Neuronal stem cell (in vitro differentiated cells): ENCODE data around the gene SMC4.

Experiments used
- DNase-seq: peaks from one replicate; pipeline ENCODE4 v3.0.0-alpha.2; 2013; ENCODE audit warnings: low spot score
- H2AFZ ChIP-seq: one replicate; pipeline ENCODE4 v1.6.1; 2013; ENCODE audit warnings: mild to moderate bottlenecking, low read length, inconsistent platforms
- H2AK5ac ChIP-seq: 2 replicates; pipeline ENCODE4 v1.6.1; 2013; ENCODE audit warnings: low read depth, mild to moderate bottlenecking, inconsistent platforms, low read length, moderate library complexity, mixed read lengths
- H2BK120ac ChIP-seq: 2 replicates; pipeline ENCODE4 v1.6.1; 2013; ENCODE audit warnings: low read depth, mild to moderate bottlenecking, inconsistent platforms, low read length, moderate library complexity, mixed read lengths
- H2BK12ac ChIP-seq: one replicate; pipeline ENCODE4 v1.6.1; 2013; ENCODE audit warnings: low read length, inconsistent platforms
- H2BK15ac ChIP-seq: 2 replicates; pipeline ENCODE4 v1.6.1; 2013; ENCODE audit warnings: mild to moderate bottlenecking, low read length, inconsistent platforms, mixed read lengths
- H2BK5ac ChIP-seq: one replicate; pipeline ENCODE4 v1.6.1; 2013; ENCODE audit warnings: inconsistent platforms, mild to moderate bottlenecking, low read length, moderate library complexity
- H3K14ac ChIP-seq: one replicate; pipeline ENCODE4 v1.6.1; 2013; ENCODE audit warnings: low read length, inconsistent platforms
- H3K18ac ChIP-seq: 2 replicates; pipeline ENCODE4 v1.6.1; 2013; ENCODE audit warnings: low read length, inconsistent platforms
- H3K23ac ChIP-seq: 2 replicates; pipeline ENCODE4 v1.6.1; 2013; ENCODE audit warnings: low read depth, mild to moderate bottlenecking, mixed read lengths, low read length, inconsistent platforms; ENCODE audit not compliant: poor library complexity
- H3K27ac ChIP-seq: replicated peaks from 3 replicates; pipeline ENCODE4 v1.5.1; 2013; ENCODE audit warnings: low read length, inconsistent platforms
- H3K27me3 ChIP-seq, 3 experiments: 2 replicates each; pipeline ENCODE4 v1.6.1; 2013; ENCODE audit warnings: low read length in 3 of 3, mild to moderate bottlenecking in 2 of 3, inconsistent platforms in 1 of 3, low read depth in 1 of 3, mixed read lengths in 1 of 3, moderate library complexity in 1 of 3; ENCODE audit not compliant: control insufficient read depth in 3 of 3, insufficient read depth in 3 of 3
- H3K36me3 ChIP-seq, 2 donors: replicated peaks in 1 of 2; 2 replicates each; pipeline ENCODE4 v1.6.1; 2013; ENCODE audit warnings: low read length in 2 of 2; ENCODE audit not compliant: control insufficient read depth in 2 of 2, insufficient read depth in 2 of 2
- H3K4ac ChIP-seq: 2 replicates; pipeline ENCODE4 v1.6.1; 2013; ENCODE audit warnings: inconsistent platforms, mild to moderate bottlenecking, low read length, moderate library complexity
- H3K4me1 ChIP-seq, 2 donors: 1 replicate in 1 of 2; 2 replicates in 1 of 2; pipeline ENCODE4 v1.6.1; 2013; ENCODE audit warnings: low read length in 2 of 2, low read depth in 1 of 2; ENCODE audit not compliant: control insufficient read depth in 2 of 2, insufficient read depth in 1 of 2
- H3K4me2 ChIP-seq: one replicate; pipeline ENCODE4 v1.6.1; 2013; ENCODE audit warnings: mild to moderate bottlenecking, low read length, inconsistent platforms; ENCODE audit not compliant: insufficient read depth, poor library complexity, severe bottlenecking
- H3K4me3 ChIP-seq, 2 donors: 2 replicates each; pipeline ENCODE4 v1.5.1; 2013; ENCODE audit warnings: low read length in 2 of 2, mild to moderate bottlenecking in 2 of 2, inconsistent platforms in 1 of 2, moderate library complexity in 1 of 2
- H3K79me1 ChIP-seq: one replicate; pipeline ENCODE4 v1.6.1; 2013; ENCODE audit warnings: low read depth, mild to moderate bottlenecking, inconsistent platforms, low read length, moderate library complexity
- H3K9ac ChIP-seq: one replicate; pipeline ENCODE4 v1.6.1; 2013; ENCODE audit warnings: mild to moderate bottlenecking, low read depth, low read length, inconsistent platforms; ENCODE audit not compliant: poor library complexity
- H3K9me3 ChIP-seq, 2 donors: replicated peaks in 1 of 2; 2 replicates each; pipeline versions ENCODE3 to v1.6.1; 2013; ENCODE audit warnings: low read length in 2 of 2, mild to moderate bottlenecking in 2 of 2, inconsistent platforms in 1 of 2, low read depth in 1 of 2, mixed read lengths in 1 of 2, moderate library complexity in 1 of 2; ENCODE audit not compliant: control insufficient read depth in 2 of 2, insufficient read depth in 1 of 2
- H4K8ac ChIP-seq: one replicate; pipeline ENCODE4 v1.6.1; 2013; ENCODE audit warnings: low read depth, mild to moderate bottlenecking, inconsistent platforms, low read length, moderate library complexity
- H4K91ac ChIP-seq: one replicate; pipeline ENCODE4 v1.6.1; 2013; ENCODE audit warnings: low read length, low read depth, mild to moderate bottlenecking, inconsistent platforms; ENCODE audit not compliant: poor library complexity
- WGBS, 2 donors: extraction: QIAGEN DNeasy Blood & Tissue Kit; methylation state at CpG; one replicate each; pipeline ENCODE4 v1.1.7; 2013; ENCODE audit warnings: missing lambda C conversion rate in 2 of 2, mixed read lengths in 1 of 2; ENCODE audit not compliant: insufficient read length in 2 of 2, insufficient replicate concordance in 1 of 2; ENCODE audit errors: extremely low coverage in 2 of 2; 5-methylcytosine and 5-hydroxymethylcytosine counted together

Gene SMC4

DNA sequence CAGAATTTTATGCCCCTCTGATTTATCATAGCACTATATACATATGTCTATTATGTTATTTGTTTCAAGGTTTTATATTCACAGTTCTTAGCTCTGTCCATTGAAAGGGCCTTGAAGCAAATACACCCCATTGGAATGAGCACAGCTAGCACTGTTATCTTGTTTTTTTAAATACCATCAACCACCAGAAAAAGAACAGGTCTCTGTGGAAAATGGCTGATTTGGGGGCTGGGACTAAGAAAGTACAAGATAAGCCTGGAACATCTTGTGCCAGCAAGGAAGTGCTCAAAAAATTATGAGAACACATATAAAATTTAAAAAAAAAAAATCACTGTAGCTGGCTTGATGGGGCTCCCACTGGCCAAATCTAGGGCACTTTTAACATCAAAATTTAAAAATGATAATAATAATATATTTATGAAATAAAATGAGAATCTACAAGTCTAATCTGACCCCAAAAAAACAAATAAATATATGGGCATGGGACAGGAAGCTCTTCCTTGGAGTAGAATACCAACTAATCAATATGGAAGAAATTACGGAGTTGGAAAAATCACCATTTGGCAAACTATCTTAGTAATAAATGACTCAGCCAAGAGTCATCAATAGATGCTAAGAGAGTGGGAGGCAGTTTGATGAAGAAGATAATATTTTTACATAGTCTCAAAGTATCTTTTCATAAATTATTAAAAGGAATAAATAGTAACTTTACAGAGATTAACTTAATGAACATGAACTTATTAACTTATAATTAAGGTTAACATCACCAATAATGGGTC, 20.9 kb upstream of the SMC4 start:
- H3K79me1 ChIP-seq, result no peaks in the 10 kb centered on the region
- H3K9ac ChIP-seq, result no peak overlapping the region
- no peak overlapping the region for H4K91ac ChIP-seq
- H3K36me3 ChIP-seq, result peaks cover 2 to 59% of the 10 kb centered on the region in 2 donors
- no peak overlapping the region for H3K4ac ChIP-seq
- H2AK5ac ChIP-seq, result no peak overlapping the region
- no peak overlapping the region for H3K14ac ChIP-seq
- H3K27me3 ChIP-seq, result no peaks in the 10 kb centered on the region
- no peak overlapping the region for H3K23ac ChIP-seq
- DNase-seq, result no peak
- no peak overlapping the region for H2BK12ac ChIP-seq
- H3K9me3 ChIP-seq, result peaks cover 0 to 3% of the 10 kb centered on the region in 2 donors
- WGBS, 2 donors, result no CpG with 5 or more reads among the region's 1 CpG
- no peak overlapping the region for H2BK120ac ChIP-seq
- H2BK15ac ChIP-seq, result no peak overlapping the region
- H3K4me3 ChIP-seq, result no peak overlapping the region
- no peak overlapping the region for H3K4me2 ChIP-seq
- H3K27ac ChIP-seq, result no peak overlapping the region
- no peak overlapping the region for H4K8ac ChIP-seq
- no peak overlapping the region for H3K18ac ChIP-seq
- H3K4me1 ChIP-seq, result no peaks in the 10 kb centered on the region
- H2BK5ac ChIP-seq, result no peak overlapping the region
- H2AFZ ChIP-seq, result no peak overlapping the region

- H3K4me3 ChIP-seq, result no peak overlapping the region
- WGBS, 2 donors, result no CpG with 5 or more reads among the region's 4 CpGs
- H3K9me3 ChIP-seq, result no peaks in the 10 kb centered on the region
- H3K14ac ChIP-seq, result no peak overlapping the region
- no peak overlapping the region for H3K27ac ChIP-seq
- H3K18ac ChIP-seq, result no peak overlapping the region
- no peak overlapping the region for H2BK15ac ChIP-seq
- H3K23ac ChIP-seq, result no peak overlapping the region
- no peak overlapping the region for H3K4ac ChIP-seq
- H3K4me1 ChIP-seq, result no peaks in the 10 kb centered on the region
- no peaks in the 10 kb centered on the region for H3K27me3 ChIP-seq
- no peak overlapping the region for H4K8ac ChIP-seq
- no peak overlapping the region for H2AK5ac ChIP-seq
- no peak overlapping the region for H4K91ac ChIP-seq
- no peaks in the 10 kb centered on the region for H3K79me1 ChIP-seq
- no peak for DNase-seq
- H2AFZ ChIP-seq, result no peak overlapping the region
- H2BK5ac ChIP-seq, result no peak overlapping the region
- no peak overlapping the region for H3K9ac ChIP-seq
- H2BK12ac ChIP-seq, result no peak overlapping the region
- no peak overlapping the region for H3K4me2 ChIP-seq
- no peak overlapping the region for H2BK120ac ChIP-seq
- H3K36me3 ChIP-seq, result peaks cover 0 to 47% of the 10 kb centered on the region in 2 donors
These were observed 19.7 kb upstream of the SMC4 start for GRCh38 chr3:160379628-160380214.

DNA sequence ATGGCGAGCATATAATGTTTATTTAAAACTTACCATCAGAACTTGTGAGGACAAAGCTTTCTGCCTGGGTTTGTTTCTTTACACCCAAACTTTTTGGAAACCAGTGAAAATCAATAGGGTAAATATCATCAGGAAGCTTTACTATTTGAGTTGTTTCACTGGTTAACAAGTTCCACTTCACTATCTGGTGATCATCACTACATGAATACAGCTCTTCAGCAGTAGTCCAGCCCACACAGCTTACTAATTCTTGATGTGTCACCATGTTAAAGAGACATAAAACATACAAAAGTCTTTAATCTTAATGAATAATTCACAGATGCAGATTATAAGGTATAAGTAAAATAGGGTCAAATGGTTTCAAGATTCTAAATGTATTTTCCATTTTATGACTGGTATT, 18.0 kb upstream of the SMC4 start:
- Histone ChIP-seq H2BK5ac (no peak overlapping the region), H2AK5ac (no peak overlapping the region), H3K9me3 (no peaks in the 10 kb centered on the region), H2BK15ac (no peak overlapping the region), H3K4me3 (no peak overlapping the region), H3K9ac (no peak overlapping the region), H4K91ac (no peak overlapping the region), H2AFZ (no peak overlapping the region), H3K4me1 (no peaks in the 10 kb centered on the region), H3K14ac (no peak overlapping the region), H4K8ac (no peak overlapping the region), H3K79me1 (no peaks in the 10 kb centered on the region), H2BK120ac (no peak overlapping the region), H3K4ac (no peak overlapping the region), H3K36me3 (peaks cover 0 to 30% of the 10 kb centered on the region in 2 donors), H3K4me2 (no peak overlapping the region), H3K27me3 (no peaks in the 10 kb centered on the region), H3K18ac (no peak overlapping the region), H3K23ac (no peak overlapping the region), H3K27ac (no peak overlapping the region), H2BK12ac (no peak overlapping the region)
- no peak for DNase-seq
- no CpG with 5 or more reads among the region's 1 CpG for WGBS, 2 donors

DNA sequence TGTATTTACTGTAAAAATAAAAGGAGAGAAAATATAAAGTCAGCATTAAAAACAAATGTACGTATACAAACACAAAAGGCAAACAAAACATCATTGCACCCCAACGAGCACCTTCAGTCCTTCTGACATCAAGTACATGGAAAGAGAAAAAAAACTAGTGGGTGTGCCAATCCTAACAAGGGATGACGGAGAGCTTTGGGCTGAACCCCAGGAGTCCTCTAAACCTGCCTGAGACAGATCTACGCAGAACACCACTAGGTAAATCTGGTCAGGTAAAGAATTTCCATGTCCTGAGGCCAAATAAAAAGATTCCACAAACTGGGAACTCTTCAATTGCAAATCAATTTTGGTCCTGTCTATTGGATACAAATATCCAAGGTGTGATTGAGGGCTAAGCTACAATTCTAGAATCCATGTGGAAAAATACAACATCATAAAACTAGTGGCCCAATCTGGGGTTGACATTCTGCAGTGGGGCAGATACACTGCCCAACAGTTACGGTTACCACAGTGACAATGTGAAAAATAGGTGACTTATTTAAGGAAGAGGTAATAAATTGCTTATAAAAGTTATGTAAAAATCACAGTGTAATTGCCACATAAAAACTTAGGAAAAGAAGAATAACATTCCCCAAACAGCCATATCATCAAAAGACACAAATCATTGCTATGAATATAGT, 14.7 kb upstream of the SMC4 start:
- H3K4ac ChIP-seq, result no peak overlapping the region
- no peaks in the 10 kb centered on the region for H3K9me3 ChIP-seq
- H3K23ac ChIP-seq, result no peak overlapping the region
- no peaks in the 10 kb centered on the region for H3K79me1 ChIP-seq
- H3K18ac ChIP-seq, result no peak overlapping the region
- no peaks in the 10 kb centered on the region for H3K27me3 ChIP-seq
- H4K8ac ChIP-seq, result no peak overlapping the region
- H2BK15ac ChIP-seq, result no peak overlapping the region
- WGBS, 2 donors, result no CpG with 5 or more reads among the region's 5 CpGs
- no peak for DNase-seq
- H4K91ac ChIP-seq, result no peak overlapping the region
- peaks cover 0 to 12% of the 10 kb centered on the region in 2 donors for H3K36me3 ChIP-seq
- no peak overlapping the region for H2BK120ac ChIP-seq
- no peak overlapping the region for H3K27ac ChIP-seq
- no peak overlapping the region for H2BK12ac ChIP-seq
- H3K4me3 ChIP-seq, result no peak overlapping the region
- no peaks in the 10 kb centered on the region for H3K4me1 ChIP-seq
- H3K4me2 ChIP-seq, result no peak overlapping the region
- no peak overlapping the region for H3K9ac ChIP-seq
- no peak overlapping the region for H2AK5ac ChIP-seq
- H2AFZ ChIP-seq, result no peak overlapping the region
- no peak overlapping the region for H3K14ac ChIP-seq
- no peak overlapping the region for H2BK5ac ChIP-seq
